ENCODE data around the gene CD300LF. TPM values are rescaled to one million over a fixed set of nuclear protein-coding genes. Genes with fewer than 3 reads are reported as not detected.

Gene CD300LF
- total RNA-seq, 4 donors from 2014 or later = not detected

- DNase-seq (no peak), ATAC-seq (no peak)
- Histone ChIP-seq H3K27ac (no peak overlapping the region), H3K9me3 (no peaks in the 10 kb centered on the region), H3K27me3 (peaks cover 19 to 34% (median 33%) of the 10 kb centered on the region in 3 donors), H3K4me3 (no peak overlapping the region), H3K4me1 (no peaks in the 10 kb centered on the region), H3K36me3 (no peaks in the 10 kb centered on the region)
- in situ Hi-C loops (cut with MboI; ENCODE audit: low sequenced_read_pairs in 4 of 4) = no loop called here
- TF ChIP-seq POLR2A (IDR thresholded peaks at IDR 0.05) = no peak
- TF ChIP-seq, protein P1, sequence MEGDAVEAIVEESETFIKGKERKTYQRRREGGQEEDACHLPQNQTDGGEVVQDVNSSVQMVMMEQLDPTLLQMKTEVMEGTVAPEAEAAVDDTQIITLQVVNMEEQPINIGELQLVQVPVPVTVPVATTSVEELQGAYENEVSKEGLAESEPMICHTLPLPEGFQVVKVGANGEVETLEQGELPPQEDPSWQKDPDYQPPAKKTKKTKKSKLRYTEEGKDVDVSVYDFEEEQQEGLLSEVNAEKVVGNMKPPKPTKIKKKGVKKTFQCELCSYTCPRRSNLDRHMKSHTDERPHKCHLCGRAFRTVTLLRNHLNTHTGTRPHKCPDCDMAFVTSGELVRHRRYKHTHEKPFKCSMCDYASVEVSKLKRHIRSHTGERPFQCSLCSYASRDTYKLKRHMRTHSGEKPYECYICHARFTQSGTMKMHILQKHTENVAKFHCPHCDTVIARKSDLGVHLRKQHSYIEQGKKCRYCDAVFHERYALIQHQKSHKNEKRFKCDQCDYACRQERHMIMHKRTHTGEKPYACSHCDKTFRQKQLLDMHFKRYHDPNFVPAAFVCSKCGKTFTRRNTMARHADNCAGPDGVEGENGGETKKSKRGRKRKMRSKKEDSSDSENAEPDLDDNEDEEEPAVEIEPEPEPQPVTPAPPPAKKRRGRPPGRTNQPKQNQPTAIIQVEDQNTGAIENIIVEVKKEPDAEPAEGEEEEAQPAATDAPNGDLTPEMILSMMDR (IDR thresholded peaks at IDR 0.05 in 4 of 5, conservative IDR thresholded peaks at IDR 0.05 in 1 of 5) = no peak
- intact Hi-C loops (cut with DNase I; ENCODE audit: low total_unique reads) = no loop called here
Observed at GRCh38 chr17:74731347-74731605, 18.6 kb upstream of the CD300LF start.

GRCh38 chr17:74730491-74731346 is 18.0 kb upstream of the CD300LF start:
- intact Hi-C loops (cut with DNase I; ENCODE audit: low total_unique reads) (no loop called here), in situ Hi-C loops (cut with MboI; ENCODE audit: low sequenced_read_pairs in 4 of 4) (no loop called here)
- TF ChIP-seq, protein P1 (IDR thresholded peaks at IDR 0.05 in 4 of 5, conservative IDR thresholded peaks at IDR 0.05 in 1 of 5) = no peak
- no peak for TF ChIP-seq POLR2A (IDR thresholded peaks at IDR 0.05)
- no peak for DNase-seq
- no peaks in the 10 kb centered on the region for H3K9me3 ChIP-seq
- no peak for ATAC-seq
- no peaks in the 10 kb centered on the region for H3K36me3 ChIP-seq
- H3K4me3 ChIP-seq = no peak overlapping the region
- H3K27me3 ChIP-seq = peaks cover 16 to 28% (median 27%) of the 10 kb centered on the region in 3 donors
- no peak overlapping the region for H3K27ac ChIP-seq
- no peaks in the 10 kb centered on the region for H3K4me1 ChIP-seq

GRCh38 chr17:74729866-74730265 is 17.1 kb upstream of the CD300LF start:
- H3K27ac ChIP-seq = no peak overlapping the region
- no peak for TF ChIP-seq POLR2A (IDR thresholded peaks at IDR 0.05)
- TF ChIP-seq, protein P1 (IDR thresholded peaks at IDR 0.05 in 4 of 5, conservative IDR thresholded peaks at IDR 0.05 in 1 of 5) = no peak
- DNase-seq = no peak
- in situ Hi-C loops (cut with MboI; ENCODE audit: low sequenced_read_pairs in 4 of 4) (no loop called here), intact Hi-C loops (cut with DNase I; ENCODE audit: low total_unique reads) (no loop called here)
- no peak overlapping the region for H3K4me3 ChIP-seq
- H3K27me3 ChIP-seq = peaks cover 12 to 20% (median 20%) of the 10 kb centered on the region in 3 donors
- H3K36me3 ChIP-seq = no peaks in the 10 kb centered on the region
- ATAC-seq = no peak
- H3K4me1 ChIP-seq = no peaks in the 10 kb centered on the region
- no peaks in the 10 kb centered on the region for H3K9me3 ChIP-seq

GRCh38 chr17:74729368-74729767 is 16.6 kb upstream of the CD300LF start:
- in situ Hi-C loops (cut with MboI; ENCODE audit: low sequenced_read_pairs in 4 of 4) (no loop called here), intact Hi-C loops (cut with DNase I; ENCODE audit: low total_unique reads) (no loop called here)
- H3K36me3 ChIP-seq = no peaks in the 10 kb centered on the region
- TF ChIP-seq POLR2A (IDR thresholded peaks at IDR 0.05) = no peak
- TF ChIP-seq, protein P1 (IDR thresholded peaks at IDR 0.05 in 4 of 5, conservative IDR thresholded peaks at IDR 0.05 in 1 of 5) = no peak
- H3K4me3 ChIP-seq = no peak overlapping the region
- no peaks in the 10 kb centered on the region for H3K4me1 ChIP-seq
- H3K27me3 ChIP-seq = peaks cover 9 to 20% (median 18%) of the 10 kb centered on the region in 3 donors
- no peak for ATAC-seq
- H3K9me3 ChIP-seq = no peaks in the 10 kb centered on the region
- no peak for DNase-seq
- H3K27ac ChIP-seq = no peak overlapping the region

Measured in gastrocnemius medialis (tissue), 4 donors.